Measurements from ENCODE around the gene LKAAEAR1.

DNA sequence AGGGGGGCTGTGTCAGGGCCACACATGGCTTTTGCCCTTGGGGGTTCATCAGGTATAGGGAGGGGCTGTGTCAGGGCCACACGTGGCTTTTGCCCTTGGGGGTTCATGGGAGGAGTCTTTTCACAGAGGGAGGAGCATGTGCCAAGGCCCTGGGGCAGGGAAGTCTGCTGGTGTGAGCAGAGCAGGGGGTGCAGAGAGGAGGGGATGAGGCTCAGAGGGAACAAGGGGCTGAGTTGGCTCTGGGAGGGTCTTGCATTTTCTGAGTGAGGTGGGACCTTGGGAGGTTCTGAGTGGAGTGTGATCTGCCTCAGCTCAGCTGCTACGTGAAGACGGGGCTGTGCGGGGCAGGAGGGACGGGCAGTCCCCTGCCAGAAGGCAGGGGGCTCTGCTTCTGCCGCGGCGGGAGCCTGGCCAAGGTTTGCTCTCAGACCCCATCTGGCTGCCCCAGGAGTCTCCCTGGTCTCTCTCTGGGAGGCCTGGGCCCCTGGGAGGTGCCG is 28.8 kb downstream of the LKAAEAR1 start:
- TF ChIP-seq POLR2AphosphoS5 (IDR thresholded peaks at IDR 0.05; ENCODE audit: low read depth, low read length) (no peak), TAF1 (IDR thresholded peaks at IDR 0.05; ENCODE audit: borderline replicate concordance, insufficient read depth, low read length) (no peak), SIN3A (IDR thresholded peaks at IDR 0.05; ENCODE audit: borderline replicate concordance, insufficient read depth, low read length) (no peak)
- TF ChIP-seq, protein P1, sequence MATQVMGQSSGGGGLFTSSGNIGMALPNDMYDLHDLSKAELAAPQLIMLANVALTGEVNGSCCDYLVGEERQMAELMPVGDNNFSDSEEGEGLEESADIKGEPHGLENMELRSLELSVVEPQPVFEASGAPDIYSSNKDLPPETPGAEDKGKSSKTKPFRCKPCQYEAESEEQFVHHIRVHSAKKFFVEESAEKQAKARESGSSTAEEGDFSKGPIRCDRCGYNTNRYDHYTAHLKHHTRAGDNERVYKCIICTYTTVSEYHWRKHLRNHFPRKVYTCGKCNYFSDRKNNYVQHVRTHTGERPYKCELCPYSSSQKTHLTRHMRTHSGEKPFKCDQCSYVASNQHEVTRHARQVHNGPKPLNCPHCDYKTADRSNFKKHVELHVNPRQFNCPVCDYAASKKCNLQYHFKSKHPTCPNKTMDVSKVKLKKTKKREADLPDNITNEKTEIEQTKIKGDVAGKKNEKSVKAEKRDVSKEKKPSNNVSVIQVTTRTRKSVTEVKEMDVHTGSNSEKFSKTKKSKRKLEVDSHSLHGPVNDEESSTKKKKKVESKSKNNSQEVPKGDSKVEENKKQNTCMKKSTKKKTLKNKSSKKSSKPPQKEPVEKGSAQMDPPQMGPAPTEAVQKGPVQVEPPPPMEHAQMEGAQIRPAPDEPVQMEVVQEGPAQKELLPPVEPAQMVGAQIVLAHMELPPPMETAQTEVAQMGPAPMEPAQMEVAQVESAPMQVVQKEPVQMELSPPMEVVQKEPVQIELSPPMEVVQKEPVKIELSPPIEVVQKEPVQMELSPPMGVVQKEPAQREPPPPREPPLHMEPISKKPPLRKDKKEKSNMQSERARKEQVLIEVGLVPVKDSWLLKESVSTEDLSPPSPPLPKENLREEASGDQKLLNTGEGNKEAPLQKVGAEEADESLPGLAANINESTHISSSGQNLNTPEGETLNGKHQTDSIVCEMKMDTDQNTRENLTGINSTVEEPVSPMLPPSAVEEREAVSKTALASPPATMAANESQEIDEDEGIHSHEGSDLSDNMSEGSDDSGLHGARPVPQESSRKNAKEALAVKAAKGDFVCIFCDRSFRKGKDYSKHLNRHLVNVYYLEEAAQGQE (IDR thresholded peaks at IDR 0.05; ENCODE audit: insufficient read depth in 1 of 2, low read depth in 2 of 2, low read length in 2 of 2): no peak

All from PFSK-1 (cell line).